K562 (cell line): ENCODE results near the gene TEDDM1. TPM values are rescaled to one million over a fixed set of nuclear protein-coding genes. Genes with fewer than 3 reads are reported as not detected.

Experiments
- ATAC-seq: fragments of 200-7000 bp; cut with Tn5 transposase; 3 replicates; pipeline ENCODE4 v1.9.1; 2020; ENCODE audit warnings: moderate library complexity
- BruUV-seq: library from RNA; stranded (reverse); fragments of 400-500 nt; replicated peaks from 2 replicates; lab custom pipeline; 2021; lab: Mats Ljungman, UMichigan
- CTCF ChIA-PET: fragments of 300-600 bp; formaldehyde crosslinking; extraction: SDS; loops from one replicate; lab custom pipeline; 2021; ENCODE audit warnings: low intra/inter-chr PET ratio; lab: Yijun Ruan, JAX
- POLR2A ChIA-PET: fragments of 300-600, 350-650 bp; sonication (Branson Sonifier 250); formaldehyde crosslinking; extraction: SDS; loops from one replicate; lab custom pipeline; 2021; ENCODE audit warnings: antibody characterized with exemption, inconsistent platforms; lab: Yijun Ruan, JAX
- DNase-seq, 4 experiments: peaks; one replicate each; pipeline versions ENCODE4 v3.0.0 to v3.0.0-alpha.2; 2011 to 2018; ENCODE audit warnings: low spot score in 3 of 4, mixed read lengths in 3 of 4; ENCODE audit errors: extremely low read depth in 1 of 4
- FAIRE-seq: peaks from 2 replicates; lab custom pipeline; 2011; peaks lifted over from hg19 to GRCh38; lab: Jason Lieb, UNC
- H2AFZ ChIP-seq: 2 replicates; pipeline ENCODE4 v1.6.0; 2011; ENCODE audit warnings: low read depth, low read length, control low read depth, inconsistent platforms
- H3K27ac ChIP-seq: fragments of 200-600 bp; 3 replicates; pipeline ENCODE4 v1.8.0; 2011; ENCODE audit warnings: low read depth, mild to moderate bottlenecking, control low read depth, inconsistent platforms, low read length, moderate library complexity, mixed read lengths; ENCODE audit errors: extremely low read depth
- H3K27me3 ChIP-seq, 2 experiments: fragments of 300-600 bp in 1 of 2; 2 replicates in 1 of 2; 3 replicates in 1 of 2; pipeline versions ENCODE4 v1.6.0 to v1.8.0; 2011; ENCODE audit warnings: inconsistent platforms in 2 of 2, low read length in 2 of 2, mild to moderate bottlenecking in 1 of 2, mixed read lengths in 1 of 2, moderate library complexity in 1 of 2; ENCODE audit not compliant: control insufficient read depth in 2 of 2, insufficient read depth in 2 of 2
- H3K36me3 ChIP-seq: fragments of 300-600 bp; 3 replicates; pipeline ENCODE4 v1.8.0; 2011; ENCODE audit warnings: mild to moderate bottlenecking, low read length, inconsistent platforms; ENCODE audit not compliant: control insufficient read depth, insufficient read depth
- H3K4me1 ChIP-seq, 2 experiments: fragments of 200-600 bp in 1 of 2; replicated peaks in 1 of 2; 2 replicates in 1 of 2; 3 replicates in 1 of 2; pipeline versions ENCODE4 v1.5.1 to v1.8.0; 2011; ENCODE audit warnings: inconsistent platforms in 2 of 2, low read length in 2 of 2, mild to moderate bottlenecking in 1 of 2, mixed read lengths in 1 of 2, moderate library complexity in 1 of 2; ENCODE audit not compliant: control insufficient read depth in 2 of 2, insufficient read depth in 2 of 2
- H3K4me2 ChIP-seq: 2 replicates; pipeline ENCODE4 v1.6.1; 2011; ENCODE audit warnings: low read length, control low read depth, inconsistent platforms, mixed read lengths; ENCODE audit not compliant: insufficient read depth
- H3K4me3 ChIP-seq: fragments of 200-600 bp; sonication (generic), shearing (Covaris generic); 2 replicates; pipeline ENCODE4 v1.5.1; 2016; ENCODE audit warnings: control low read depth, inconsistent platforms
- H3K79me2 ChIP-seq: fragments of 200-600 bp; 3 replicates; pipeline ENCODE4 v1.8.0; 2011; ENCODE audit warnings: low read length, inconsistent platforms; ENCODE audit not compliant: control insufficient read depth, insufficient read depth
- H3K9ac ChIP-seq, 2 experiments: 2 replicates each; pipeline versions ENCODE4 v1.6.0 to v1.6.1; 2011; ENCODE audit warnings: low read depth in 2 of 2, low read length in 2 of 2, control low read depth in 1 of 2, inconsistent platforms in 1 of 2, mild to moderate bottlenecking in 1 of 2, mixed read lengths in 1 of 2; ENCODE audit not compliant: insufficient read depth in 1 of 2
- H3K9me1 ChIP-seq: one replicate; pipeline ENCODE4 v1.6.0; 2011; ENCODE audit warnings: inconsistent platforms, mild to moderate bottlenecking, low read length, moderate library complexity; ENCODE audit not compliant: control insufficient read depth, insufficient read depth
- H3K9me3 ChIP-seq: replicated peaks from 2 replicates; pipeline ENCODE4 v1.5.1; 2011; ENCODE audit warnings: low read depth, low read length, inconsistent platforms; ENCODE audit not compliant: control insufficient read depth, insufficient read depth
- H4K20me1 ChIP-seq: replicated peaks from 2 replicates; pipeline ENCODE4 v1.6.1; 2011; ENCODE audit warnings: low read length, inconsistent platforms, mixed read lengths; ENCODE audit not compliant: control insufficient read depth, insufficient read depth
- ATF6 ChIP-seq: sonication (generic); formaldehyde crosslinking; IDR thresholded peaks from 2 replicates; pipeline ENCODE4 v1.4.0; 2020; ENCODE audit warnings: mild to moderate bottlenecking, missing genetic modification reagents
- BHLHE40 ChIP-seq: IDR thresholded peaks from 2 replicates; pipeline ENCODE4 v1.6.1; 2011; ENCODE audit warnings: low read length, improper control_type of control experiment
- CHD2 ChIP-seq: IDR thresholded peaks from 2 replicates; pipeline ENCODE4 v1.6.1; 2011; ENCODE audit warnings: low read depth, low read length
- ESRRA ChIP-seq: fragments of 450-650 bp; IDR thresholded peaks from 2 replicates; pipeline ENCODE4 v1.6.1; 2014; ENCODE audit warnings: low read depth, mild to moderate bottlenecking, moderate library complexity, borderline replicate concordance
- FOXP4 ChIP-seq: sonication (generic); formaldehyde crosslinking; IDR thresholded peaks from 2 replicates; pipeline ENCODE4 v1.8.0; 2022; ENCODE audit warnings: mild to moderate bottlenecking, missing genetic modification reagents, borderline replicate concordance
- GABPB1 ChIP-seq: sonication (generic); formaldehyde crosslinking; IDR thresholded peaks from 2 replicates; pipeline ENCODE4 v1.8.0; 2022; ENCODE audit warnings: mild to moderate bottlenecking, missing genetic modification reagents
- NFIX ChIP-seq: fragments of 250-450 bp; sonication (Bioruptor Pico); IDR thresholded peaks from 2 replicates; pipeline ENCODE4 v1.4.0; 2020; ENCODE audit warnings: low read depth, mild to moderate bottlenecking, moderate library complexity
- RERE ChIP-seq: sonication (generic); formaldehyde crosslinking; IDR thresholded peaks from 2 replicates; pipeline ENCODE4 v1.8.0; 2023; ENCODE audit warnings: missing genetic modification reagents, mild to moderate bottlenecking, borderline replicate concordance
- SOX6 ChIP-seq: fragments of 450-650 bp; IDR thresholded peaks from 2 replicates; pipeline ENCODE4 v1.6.1; 2014; ENCODE audit warnings: mild to moderate bottlenecking
- SREBF2 ChIP-seq: sonication (generic); formaldehyde crosslinking; IDR thresholded peaks from 2 replicates; pipeline ENCODE4 v1.4.0; 2020; ENCODE audit warnings: mild to moderate bottlenecking, missing genetic modification reagents
- ZBTB17 ChIP-seq: fragments of 450-650 bp; formaldehyde crosslinking; IDR thresholded peaks from 2 replicates; pipeline ENCODE4 v1.4.0; 2020; ENCODE audit warnings: mild to moderate bottlenecking
- ZNF316 ChIP-seq: fragments of 450-650 bp; IDR thresholded peaks from 2 replicates; pipeline ENCODE4 v1.6.1; 2016
- ZNF408 ChIP-seq: fragments of 250-450 bp; sonication (Bioruptor Pico); IDR thresholded peaks from 2 replicates; pipeline ENCODE4 v1.4.0; 2020; ENCODE audit warnings: low read depth, mild to moderate bottlenecking, moderate library complexity
- ZNF696 ChIP-seq: fragments of 250-450 bp; sonication (Bioruptor Pico); conservative IDR thresholded peaks from 2 replicates; pipeline ENCODE4 v1.4.0; 2020; ENCODE audit warnings: mild to moderate bottlenecking, moderate library complexity
- WGBS: fragments of 100-300 bp; shearing (Covaris generic); methylation state at CpG from one replicate; pipeline ENCODE4 v1.1.6; 2016; ENCODE audit warnings: low coverage, mixed read lengths; ENCODE audit not compliant: insufficient coverage; ENCODE audit errors: missing lambda C conversion rate; 5-methylcytosine and 5-hydroxymethylcytosine counted together
- in situ Hi-C: fragments of 300-500 bp; cut with MboI; formaldehyde crosslinking; loops from 4 replicates; pipeline ENCODE4 v1.15.0; 2018; ENCODE audit warnings: inconsistent platforms, mixed read lengths
- intact Hi-C: fragments of 100-400 bp; cut with micrococcal nuclease; formaldehyde crosslinking; loops from 2 replicates; pipeline ENCODE4 v1.14.2; 2022
- polyA plus RNA-seq, 8 experiments: library from polyadenylated mRNA; depleted of rRNA in 4 of 8; stranded (reverse) in 5 of 8; unstranded in 3 of 8; fragments of >200 nt; fragmentation: Nextera tagmentation in 2 of 8; fragmentation: Illumina TruSeq in 1 of 8; extraction: Ambion mirVana in 2 of 8; extraction: Trizol in 1 of 8; gene quantifications; 2 replicates each; pipeline versions ENCODE4 v1.2.1 to v1.2.3, GENCODE V29; 2011 to 2014; ENCODE audit warnings: inconsistent platforms in 1 of 8, missing spikeins in 1 of 8
- total RNA-seq, 7 experiments: library from RNA; depleted of rRNA in 6 of 7; stranded (reverse); fragments of >200 nt in 6 of 7; fragmentation: Illumina TruSeq in 2 of 7; extraction: Trizol in 2 of 7; gene quantifications; 2 replicates each; pipeline versions ENCODE4 v1.2.1 to v1.2.3, GENCODE V29; 2011 to 2021; ENCODE audit warnings: low replicate concordance in 1 of 7

The TEDDM1 gene
- total and polyA plus RNA-seq, 9 of the 15 experiments (the other 6 are each of a cell fraction or from before 2014, with no cell fraction given) = not detected

- no peaks in the 10 kb centered on the region for H3K9me3 ChIP-seq
- H4K20me1 ChIP-seq = no peaks in the 10 kb centered on the region
- peak overlapping the region; percentile 63 for H3K4me2 ChIP-seq
- 7% methylated on average over 7 of the region's 7 CpGs for WGBS
- BruUV-seq = no TSS peak
- H2AFZ ChIP-seq = peak overlapping the region; percentile 88
- H3K4me1 ChIP-seq = peaks cover 18 to 43% of the 10 kb centered on the region in 2 experiments
- FAIRE-seq = peak; percentile 84
- no peaks in the 10 kb centered on the region for H3K79me2 ChIP-seq
- H3K36me3 ChIP-seq = no peaks in the 10 kb centered on the region
- ChIA-PET CTCF (no interaction called here), POLR2A (interaction anchor here (0.6 to 2.1 kb wide), 13 partner anchors 9 to 185 kb away, joined by 3 to 9 read pairs (median 4); no protein-coding TSS in a partner anchor)
- H3K27ac ChIP-seq = peak overlapping the region; percentile 6; the same call in 1 of the 3 replicates
- in situ Hi-C loops (no loop called here), intact Hi-C loops (loop anchor here (2.0 kb wide), 1 partner anchor 29 kb away; no protein-coding TSS in a partner anchor)
- peak; percentile 75 for ATAC-seq
- DNase-seq = peak; percentile 75 to 85 (median 77)
- H3K9ac ChIP-seq = peak overlapping the region; percentile 7 to 28; a peak in 2 of 4 replicates
- H3K27me3 ChIP-seq = no peaks in the 10 kb centered on the region
- H3K4me3 ChIP-seq = no peak overlapping the region
- H3K9me1 ChIP-seq = peaks cover 4% of the 10 kb centered on the region
- TF ChIP-seq ZNF696 (no peak), ZNF316 (no peak), BHLHE40 (0 out of 2 replicates have a peak, but pooled peaks have one; percentile 20), GABPB1 (CRISPR knock-in tag) (0 out of 2 replicates have a peak, but pooled peaks have one; percentile 29), SREBF2 (CRISPR knock-in tag) (no peak), NFIX (CRISPR knock-in tag) (no peak), FOXP4 (CRISPR knock-in tag) (no peak), RERE (no peak), ZNF408 (CRISPR knock-in tag) (no peak), ATF6 (CRISPR knock-in tag) (no peak), SOX6 (0 out of 2 replicates have a peak, but pooled peaks have one; percentile 27), ZBTB17 (no peak), ESRRA (peak; percentile 60; the same call in 1 of the 2 replicates), CHD2 (no peak)
Measured at GRCh38 chr1:182359645-182360044, 40.8 kb downstream of the TEDDM1 start.
